ENCODE results near the gene NEK6. TPM values are rescaled to one million over a fixed set of nuclear protein-coding genes. Genes with fewer than 3 reads are reported as not detected.
A peak's percentile ranks its signal among the peaks of the same experiment; 100 is the strongest.

NEK6 gene
- total RNA-seq, 4 donors from 2014 or later, result 14.1 to 21.9 (median 15.1) TPM

DNA sequence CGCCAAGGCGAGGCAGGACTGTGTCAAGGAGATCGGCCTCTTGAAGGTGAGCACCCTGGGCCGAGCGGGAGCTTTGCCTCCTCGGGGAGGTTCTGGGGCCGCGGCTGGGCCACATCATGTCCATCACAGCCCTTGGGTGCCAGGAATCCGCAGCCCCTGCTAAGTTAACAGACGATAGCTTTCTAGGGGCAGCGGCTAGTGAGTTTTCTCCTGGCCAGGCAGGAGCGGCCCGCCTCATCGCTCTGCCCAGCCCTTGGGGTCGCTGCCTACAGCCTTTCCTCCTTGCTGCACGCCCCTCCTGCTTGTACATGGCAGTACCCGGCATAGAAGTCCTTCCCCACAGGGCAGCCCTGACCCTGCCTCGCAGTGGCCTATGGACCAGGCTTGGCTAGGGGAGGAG is 56.2 kb downstream of the NEK6 start:
- Histone ChIP-seq H3K4me1 (peaks cover 0 to 5% (median 0%) of the 10 kb centered on the region in 4 donors), H3K4me3 (no peak overlapping the region), H3K36me3 (peaks cover 5 to 68% (median 39%) of the 10 kb centered on the region in 4 donors), H3K9me3 (no peaks in the 10 kb centered on the region), H3K27ac (replicated peaks in 1 of 4) (no peak overlapping the region), H3K27me3 (no peaks in the 10 kb centered on the region)
- DNase-seq (ENCODE audit: extremely low spot score), result no peak
- WGBS, result 87% methylated on average over 8 of the region's 18 CpGs
- TF ChIP-seq POLR2AphosphoS5 (IDR thresholded peaks at IDR 0.05) (no peak), POLR2A (IDR thresholded peaks at IDR 0.05; ENCODE audit: low read depth) (no peak)
- TF ChIP-seq, protein P1, sequence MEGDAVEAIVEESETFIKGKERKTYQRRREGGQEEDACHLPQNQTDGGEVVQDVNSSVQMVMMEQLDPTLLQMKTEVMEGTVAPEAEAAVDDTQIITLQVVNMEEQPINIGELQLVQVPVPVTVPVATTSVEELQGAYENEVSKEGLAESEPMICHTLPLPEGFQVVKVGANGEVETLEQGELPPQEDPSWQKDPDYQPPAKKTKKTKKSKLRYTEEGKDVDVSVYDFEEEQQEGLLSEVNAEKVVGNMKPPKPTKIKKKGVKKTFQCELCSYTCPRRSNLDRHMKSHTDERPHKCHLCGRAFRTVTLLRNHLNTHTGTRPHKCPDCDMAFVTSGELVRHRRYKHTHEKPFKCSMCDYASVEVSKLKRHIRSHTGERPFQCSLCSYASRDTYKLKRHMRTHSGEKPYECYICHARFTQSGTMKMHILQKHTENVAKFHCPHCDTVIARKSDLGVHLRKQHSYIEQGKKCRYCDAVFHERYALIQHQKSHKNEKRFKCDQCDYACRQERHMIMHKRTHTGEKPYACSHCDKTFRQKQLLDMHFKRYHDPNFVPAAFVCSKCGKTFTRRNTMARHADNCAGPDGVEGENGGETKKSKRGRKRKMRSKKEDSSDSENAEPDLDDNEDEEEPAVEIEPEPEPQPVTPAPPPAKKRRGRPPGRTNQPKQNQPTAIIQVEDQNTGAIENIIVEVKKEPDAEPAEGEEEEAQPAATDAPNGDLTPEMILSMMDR (IDR thresholded peaks at IDR 0.05), result no peak
- intact Hi-C loops (cut with DNase I), result no loop called here

DNA sequence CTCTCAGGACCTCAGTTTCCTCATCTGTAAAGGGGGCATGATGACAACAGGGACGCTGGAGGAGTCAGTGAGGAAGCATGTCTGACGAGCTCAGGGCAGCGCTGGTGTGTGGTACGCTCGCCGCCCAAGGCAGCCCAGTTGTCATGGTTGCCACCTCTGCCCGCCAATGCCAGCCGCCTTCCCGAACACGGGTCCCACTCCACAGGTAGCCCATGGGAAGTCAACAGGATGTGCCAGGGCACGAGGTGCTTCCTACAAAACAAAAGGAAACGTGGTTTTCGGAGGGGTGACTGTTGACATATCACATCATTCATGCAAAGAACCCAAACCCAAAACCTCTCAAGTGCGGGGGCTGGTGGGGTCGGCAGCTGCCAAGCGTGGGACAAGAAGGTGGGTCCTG is 58.1 kb downstream of the NEK6 start:
- Histone ChIP-seq H3K9me3 (no peaks in the 10 kb centered on the region), H3K4me3 (no peak overlapping the region), H3K36me3 (peaks cover 5 to 63% (median 38%) of the 10 kb centered on the region in 4 donors), H3K27me3 (no peaks in the 10 kb centered on the region), H3K27ac (replicated peaks in 1 of 4) (no peak overlapping the region), H3K4me1 (peaks cover 8 to 11% (median 10%) of the 10 kb centered on the region in 4 donors)
- WGBS, result 82% methylated on average over 13 of the region's 16 CpGs
- TF ChIP-seq POLR2AphosphoS5 (IDR thresholded peaks at IDR 0.05), result no peak
- TF ChIP-seq, protein P1 (IDR thresholded peaks at IDR 0.05), result no peak
- TF ChIP-seq EP300 (IDR thresholded peaks at IDR 0.05), result no peak
- no peak for TF ChIP-seq POLR2A (IDR thresholded peaks at IDR 0.05; ENCODE audit: low read depth)
- DNase-seq (ENCODE audit: extremely low spot score), result no peak
- intact Hi-C loops (cut with DNase I), result loop anchor here (5.0 kb wide), 1 partner anchor 59 kb away; the partner anchor contains the start of gene NEK6

DNA sequence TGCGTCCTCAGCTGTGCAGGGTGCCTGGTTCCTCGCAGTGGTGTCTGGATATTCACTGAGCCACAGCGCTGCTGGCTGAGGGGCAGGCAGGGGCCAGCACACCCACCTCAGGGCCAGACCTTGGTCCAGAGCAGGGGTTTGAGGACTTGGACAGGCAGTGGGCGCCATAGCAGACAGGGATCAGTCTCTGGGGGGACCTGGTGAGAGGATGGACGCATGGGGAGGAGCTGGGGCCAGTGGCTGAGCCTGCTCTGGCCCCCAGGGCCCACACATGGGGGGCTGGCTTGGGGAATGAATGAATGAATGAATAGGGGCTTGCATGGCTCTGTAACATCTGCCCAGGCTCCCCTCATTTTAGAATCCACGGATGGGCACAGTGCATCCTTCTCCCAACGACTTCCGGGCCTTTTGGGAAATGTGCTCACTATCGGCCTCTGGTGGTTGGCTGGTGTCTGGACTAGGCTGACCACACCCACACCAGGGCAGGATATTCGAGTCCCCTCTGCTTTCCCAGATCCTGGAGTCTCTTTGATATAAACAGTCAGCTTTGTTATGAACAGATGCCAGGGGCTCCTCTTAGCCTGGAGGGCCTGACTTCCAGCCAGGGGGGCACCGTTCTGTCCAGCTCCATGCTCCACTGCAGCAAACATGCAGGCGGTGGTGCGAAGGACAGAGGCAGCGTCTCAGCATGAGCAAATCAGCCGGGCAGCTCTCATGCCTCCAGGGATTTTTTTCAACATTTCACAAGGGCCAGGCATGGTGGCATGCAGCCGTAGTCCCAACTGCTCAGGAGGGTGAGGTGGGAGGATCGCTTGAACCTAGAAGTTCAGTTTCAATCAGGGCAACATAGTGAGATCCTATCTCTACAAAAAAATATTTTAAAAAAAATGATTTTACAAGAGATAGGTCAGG is 62.6 kb downstream of the NEK6 start:
- H3K4me3 ChIP-seq, result no peak overlapping the region
- TF ChIP-seq EP300 (IDR thresholded peaks at IDR 0.05), result no peak
- TF ChIP-seq POLR2A (IDR thresholded peaks at IDR 0.05; ENCODE audit: low read depth), result no peak
- peak; percentile 16 to 30 for TF ChIP-seq POLR2AphosphoS5 (IDR thresholded peaks at IDR 0.05)
- TF ChIP-seq, protein P1 (IDR thresholded peaks at IDR 0.05), result peak; percentile 79 to 92 (median 86)
- no peak overlapping the region for H3K27ac ChIP-seq (replicated peaks in 1 of 4)
- H3K27me3 ChIP-seq, result no peaks in the 10 kb centered on the region
- H3K4me1 ChIP-seq, result peaks cover 8 to 11% (median 10%) of the 10 kb centered on the region in 4 donors
- H3K36me3 ChIP-seq, result peaks cover 9 to 76% (median 39%) of the 10 kb centered on the region in 4 donors
- WGBS, result 54% methylated on average over 14 of the region's 17 CpGs
- intact Hi-C loops (cut with DNase I), result loop anchor here (1.0 kb wide), 1 partner anchor 194 kb away; no protein-coding TSS in a partner anchor
- no peaks in the 10 kb centered on the region for H3K9me3 ChIP-seq
- DNase-seq (ENCODE audit: extremely low spot score), result no peak

DNA sequence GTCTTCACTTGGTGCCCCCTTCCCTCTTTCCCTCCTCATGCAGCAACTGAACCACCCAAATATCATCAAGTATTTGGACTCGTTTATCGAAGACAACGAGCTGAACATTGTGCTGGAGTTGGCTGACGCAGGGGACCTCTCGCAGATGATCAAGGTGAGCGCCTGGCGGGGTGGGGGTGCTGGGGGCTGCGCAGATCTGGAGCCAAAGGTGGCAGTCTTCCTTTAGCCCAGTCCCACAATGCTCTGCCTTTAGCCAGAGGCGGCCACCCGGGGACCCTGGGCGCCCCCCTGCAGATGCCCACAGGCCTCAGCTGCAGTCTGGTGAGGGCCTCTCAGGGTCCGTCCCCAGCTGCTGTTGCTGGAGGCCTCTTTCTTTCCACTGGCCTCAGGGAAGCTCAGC is 63.7 kb downstream of the NEK6 start:
- TF ChIP-seq POLR2AphosphoS5 (IDR thresholded peaks at IDR 0.05), result no peak
- TF ChIP-seq POLR2A (IDR thresholded peaks at IDR 0.05; ENCODE audit: low read depth), result no peak
- TF ChIP-seq, protein P1 (IDR thresholded peaks at IDR 0.05), result no peak
- no peak for TF ChIP-seq EP300 (IDR thresholded peaks at IDR 0.05)
- WGBS, result 91% methylated on average over 9 of the region's 12 CpGs
- DNase-seq (ENCODE audit: extremely low spot score), result no peak
- Histone ChIP-seq H3K4me3 (no peak overlapping the region), H3K36me3 (peaks cover 5 to 76% (median 42%) of the 10 kb centered on the region in 4 donors), H3K27ac (replicated peaks in 1 of 4) (no peak overlapping the region), H3K27me3 (no peaks in the 10 kb centered on the region), H3K4me1 (peaks cover 8 to 11% (median 10%) of the 10 kb centered on the region in 4 donors), H3K9me3 (no peaks in the 10 kb centered on the region)
- intact Hi-C loops (cut with DNase I), result no loop called here

Measured in esophagus muscularis mucosa (tissue), 4 donors.